ENCODE results near the gene DDB1.

DDB1 gene

DNA sequence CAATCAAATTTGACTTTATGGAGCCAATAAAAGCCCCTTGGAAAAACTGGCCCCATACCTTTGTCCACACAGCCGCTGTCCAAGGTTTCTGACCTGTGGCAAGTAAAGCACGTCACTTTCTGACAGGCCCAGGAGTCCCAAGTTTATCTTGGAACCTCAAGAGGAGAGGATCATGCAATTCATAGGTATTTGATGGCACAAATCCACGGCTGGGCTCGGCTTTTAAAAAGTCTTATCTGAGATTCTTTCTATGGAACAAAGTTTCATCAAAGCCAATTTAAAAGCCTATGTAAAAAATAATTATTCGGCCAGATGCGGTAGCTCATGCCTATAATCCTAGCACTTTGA is 42.8 kb upstream of the DDB1 start:
- Histone ChIP-seq H4K8ac (ENCODE audit: low read depth, low read length) (no peak overlapping the region), H3K9ac (ENCODE audit: low read length) (no peak overlapping the region), H3K27me3 (ENCODE audit: insufficient read depth, low read length) (no peaks in the 10 kb centered on the region), H3K4me1 (ENCODE audit: control insufficient read depth in 1 of 2, insufficient read depth in 2 of 2, low read length in 2 of 2) (peaks cover 0 to 12% of the 10 kb centered on the region in 2 experiments), H2BK5ac (ENCODE audit: low read depth, low read length, poor library complexity) (no peak overlapping the region), H3K4ac (ENCODE audit: low read depth, low read length) (no peak overlapping the region), H3K79me2 (ENCODE audit: control insufficient read depth, insufficient read depth, low read length, poor library complexity) (no peaks in the 10 kb centered on the region), H4K91ac (ENCODE audit: low read depth, low read length) (no peak overlapping the region), H2AK5ac (ENCODE audit: low read length) (no peak overlapping the region), H3K36me3 (ENCODE audit: control insufficient read depth in 1 of 2, insufficient read depth in 2 of 2, low read length in 2 of 2) (peaks cover 2 to 12% of the 10 kb centered on the region in 2 experiments), H2AFZ (ENCODE audit: insufficient read depth, low read length, poor library complexity) (no peak overlapping the region), H3K79me1 (ENCODE audit: low read length) (no peaks in the 10 kb centered on the region), H3K18ac (ENCODE audit: low read length) (no peak overlapping the region), H3K4me2 (ENCODE audit: low read length) (no peak overlapping the region), H3K14ac (ENCODE audit: low read length) (no peak overlapping the region), H4K12ac (ENCODE audit: low read depth, low read length) (no peak overlapping the region), H3K27ac (ENCODE audit: low read depth, low read length) (no peak overlapping the region), H2BK12ac (ENCODE audit: low read length) (no peak overlapping the region), H2BK120ac (ENCODE audit: insufficient read depth, low read length, poor library complexity) (no peak overlapping the region), H3K23ac (ENCODE audit: low read length) (no peak overlapping the region), H3K4me3 (ENCODE audit: low read depth, low read length) (no peak overlapping the region), H3K9me3 (ENCODE audit: insufficient read depth, low read depth, low read length) (peaks cover 5% of the 10 kb centered on the region)
- peak; percentile 41 to 52 for DNase-seq
- WGBS (ENCODE audit: extremely low coverage, insufficient coverage, insufficient read length) = no CpG with 5 or more reads among the region's 6 CpGs

DNA sequence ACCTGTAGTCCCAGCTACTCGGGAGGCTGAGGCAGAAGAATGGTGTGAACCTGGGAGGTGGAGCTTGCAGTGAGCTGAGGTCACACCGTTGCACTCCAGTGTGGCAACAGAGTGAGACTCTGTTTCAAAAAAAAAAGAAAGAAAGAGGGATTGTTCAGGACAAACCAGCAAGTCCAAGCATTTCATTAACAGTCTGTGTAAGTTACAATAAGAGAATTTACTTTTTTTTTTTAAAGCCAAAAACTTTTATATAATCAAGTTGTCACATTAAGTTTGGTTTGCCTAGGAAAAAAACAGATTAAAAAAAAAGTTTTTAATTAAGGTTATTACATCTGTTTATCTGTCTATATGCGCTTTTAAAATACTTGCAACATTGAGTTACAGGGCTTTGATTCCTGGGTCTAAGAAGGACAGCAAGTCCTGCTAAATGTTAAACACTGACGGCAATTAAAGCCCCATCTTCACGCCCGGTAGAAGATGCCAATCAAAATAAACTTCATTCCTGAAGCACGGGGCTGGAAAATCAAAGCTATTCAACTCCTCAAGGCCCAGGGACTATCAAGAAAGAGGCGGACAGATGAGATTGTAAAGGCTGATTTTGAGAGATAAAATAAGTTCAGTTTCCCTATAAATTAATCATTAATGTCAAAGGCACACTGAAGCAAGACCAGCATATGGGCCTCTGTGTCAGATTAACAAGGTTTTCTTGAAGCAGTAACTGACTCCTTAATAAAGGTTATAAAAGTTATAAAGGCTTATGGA is 39.9 kb upstream of the DDB1 start:
- no CpG with 5 or more reads among the region's 8 CpGs for WGBS (ENCODE audit: extremely low coverage, insufficient coverage, insufficient read length)
- Histone ChIP-seq H2BK120ac (ENCODE audit: insufficient read depth, low read length, poor library complexity) (no peak overlapping the region), H4K12ac (ENCODE audit: low read depth, low read length) (no peak overlapping the region), H2BK5ac (ENCODE audit: low read depth, low read length, poor library complexity) (no peak overlapping the region), H3K4ac (ENCODE audit: low read depth, low read length) (no peak overlapping the region), H2AFZ (ENCODE audit: insufficient read depth, low read length, poor library complexity) (no peak overlapping the region), H4K91ac (ENCODE audit: low read depth, low read length) (no peak overlapping the region), H3K18ac (ENCODE audit: low read length) (no peak overlapping the region), H3K14ac (ENCODE audit: low read length) (no peak overlapping the region), H3K4me3 (ENCODE audit: low read depth, low read length) (no peak overlapping the region), H3K27ac (ENCODE audit: low read depth, low read length) (no peak overlapping the region), H3K36me3 (ENCODE audit: control insufficient read depth in 1 of 2, insufficient read depth in 2 of 2, low read length in 2 of 2) (peaks cover 22 to 26% of the 10 kb centered on the region in 2 experiments), H3K4me1 (ENCODE audit: control insufficient read depth in 1 of 2, insufficient read depth in 2 of 2, low read length in 2 of 2) (peaks cover 0 to 9% of the 10 kb centered on the region in 2 experiments), H3K23ac (ENCODE audit: low read length) (no peak overlapping the region), H2BK12ac (ENCODE audit: low read length) (no peak overlapping the region), H3K79me1 (ENCODE audit: low read length) (no peaks in the 10 kb centered on the region), H3K9me3 (ENCODE audit: insufficient read depth, low read depth, low read length) (peaks cover 6% of the 10 kb centered on the region), H3K4me2 (ENCODE audit: low read length) (no peak overlapping the region), H2AK5ac (ENCODE audit: low read length) (no peak overlapping the region), H4K8ac (ENCODE audit: low read depth, low read length) (no peak overlapping the region), H3K9ac (ENCODE audit: low read length) (no peak overlapping the region), H3K27me3 (ENCODE audit: insufficient read depth, low read length) (no peaks in the 10 kb centered on the region), H3K79me2 (ENCODE audit: control insufficient read depth, insufficient read depth, low read length, poor library complexity) (no peaks in the 10 kb centered on the region)
- DNase-seq = no peak

DNA sequence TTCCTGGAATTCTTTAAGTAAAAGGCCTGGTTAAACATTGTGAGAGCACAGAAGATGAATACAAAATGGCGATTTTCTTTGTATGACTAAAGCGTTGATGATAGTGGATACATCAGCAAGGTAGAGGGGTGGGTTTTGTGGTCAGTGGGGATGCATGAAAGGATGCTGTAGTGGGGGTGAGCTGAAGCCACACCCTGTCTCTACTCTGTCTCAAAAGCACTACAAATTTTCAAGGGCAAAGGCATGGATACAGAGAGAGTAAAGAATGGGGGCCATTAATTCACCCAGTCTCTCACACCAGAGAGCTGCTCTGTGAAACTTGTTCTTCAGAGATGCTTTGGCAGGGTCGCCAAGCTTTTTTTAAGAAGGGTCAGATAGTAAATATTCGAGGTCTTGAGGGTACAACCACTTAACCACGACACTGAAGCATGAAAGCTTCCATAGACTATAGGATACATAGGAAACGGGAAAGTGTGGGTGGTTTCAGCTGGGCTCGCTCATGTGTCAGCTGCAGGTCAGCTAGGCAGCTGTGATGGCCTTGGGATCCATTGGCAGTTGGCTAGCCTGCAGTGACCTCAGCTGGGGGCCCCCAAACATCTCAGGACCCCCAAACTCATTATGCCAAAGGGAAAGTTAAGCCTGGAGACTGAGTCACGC is 37.6 kb upstream of the DDB1 start:
- no peak overlapping the region for H3K4ac ChIP-seq (ENCODE audit: low read depth, low read length)
- WGBS (ENCODE audit: extremely low coverage, insufficient coverage, insufficient read length) = no CpG with 5 or more reads among the region's 8 CpGs
- no peak for DNase-seq

DNA sequence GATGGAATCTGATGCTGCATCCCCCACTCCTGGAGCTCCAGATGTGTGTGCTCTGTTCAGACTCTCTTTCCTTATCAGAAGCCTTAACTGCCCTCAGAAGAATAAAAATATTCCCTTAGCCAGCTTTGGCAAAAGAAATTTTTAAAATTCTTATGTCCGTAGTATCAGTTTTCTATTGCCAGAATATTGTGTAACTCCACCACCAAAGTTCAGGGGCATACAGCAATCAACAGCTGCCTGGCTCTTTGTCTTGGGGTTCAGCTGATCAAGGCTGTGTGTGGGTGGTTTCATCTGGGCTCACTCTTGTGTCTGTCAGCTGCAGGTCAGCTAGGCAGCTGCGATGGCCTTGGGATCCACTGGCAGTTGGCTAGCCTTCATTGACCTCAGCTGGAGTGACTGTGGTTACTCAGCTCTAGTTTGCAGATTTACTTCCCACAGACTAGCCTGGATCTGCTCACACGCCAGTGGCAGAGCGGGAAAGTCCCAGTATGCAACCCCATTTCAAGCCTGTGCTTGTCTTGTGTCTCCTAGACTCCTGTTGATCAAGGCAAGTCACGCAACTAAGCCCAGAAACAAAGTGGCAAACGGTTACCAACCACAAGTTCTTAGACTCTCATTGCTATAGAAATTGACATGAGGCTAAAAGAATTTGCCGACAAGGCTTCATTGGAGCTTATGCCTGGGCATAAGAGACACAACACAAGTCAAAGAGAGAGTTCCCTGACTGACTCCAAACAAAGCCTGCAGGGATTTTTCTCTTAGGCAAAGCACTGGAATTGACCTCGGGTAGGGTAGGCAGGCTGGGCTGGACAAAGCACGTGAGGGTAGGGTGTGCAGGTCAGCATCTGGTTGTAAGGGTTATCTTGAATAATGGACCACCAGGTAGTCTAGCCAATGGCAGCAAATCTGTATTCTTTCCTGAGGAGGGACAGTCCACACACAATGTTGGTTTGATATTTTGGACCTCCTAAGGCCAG is 36.8 kb upstream of the DDB1 start:
- H3K18ac ChIP-seq (ENCODE audit: low read length) = no peak overlapping the region

More for the DNA sequence above, 37.6 kb upstream of the DDB1 start:
- H3K9ac ChIP-seq (ENCODE audit: low read length) = no peak overlapping the region
- peaks cover 6% of the 10 kb centered on the region for H3K9me3 ChIP-seq (ENCODE audit: insufficient read depth, low read depth, low read length)
- no peak overlapping the region for H3K4me2 ChIP-seq (ENCODE audit: low read length)
- H2BK12ac ChIP-seq (ENCODE audit: low read length) = no peak overlapping the region
- H2AK5ac ChIP-seq (ENCODE audit: low read length) = no peak overlapping the region
- no peaks in the 10 kb centered on the region for H3K79me2 ChIP-seq (ENCODE audit: control insufficient read depth, insufficient read depth, low read length, poor library complexity)
- no peak overlapping the region for H4K12ac ChIP-seq (ENCODE audit: low read depth, low read length)
- H4K8ac ChIP-seq (ENCODE audit: low read depth, low read length) = no peak overlapping the region
- H3K18ac ChIP-seq (ENCODE audit: low read length) = no peak overlapping the region
- no peak overlapping the region for H2AFZ ChIP-seq (ENCODE audit: insufficient read depth, low read length, poor library complexity)
- H3K27me3 ChIP-seq (ENCODE audit: insufficient read depth, low read length) = no peaks in the 10 kb centered on the region
- no peak overlapping the region for H3K4me3 ChIP-seq (ENCODE audit: low read depth, low read length)
- no peak overlapping the region for H2BK120ac ChIP-seq (ENCODE audit: insufficient read depth, low read length, poor library complexity)
- H2BK5ac ChIP-seq (ENCODE audit: low read depth, low read length, poor library complexity) = no peak overlapping the region
- no peak overlapping the region for H4K91ac ChIP-seq (ENCODE audit: low read depth, low read length)
- peaks cover 36 to 39% of the 10 kb centered on the region in 2 experiments for H3K36me3 ChIP-seq (ENCODE audit: control insufficient read depth in 1 of 2, insufficient read depth in 2 of 2, low read length in 2 of 2)
- no peak overlapping the region for H3K23ac ChIP-seq (ENCODE audit: low read length)
- H3K14ac ChIP-seq (ENCODE audit: low read length) = no peak overlapping the region
- H3K27ac ChIP-seq (ENCODE audit: low read depth, low read length) = no peak overlapping the region
- H3K79me1 ChIP-seq (ENCODE audit: low read length) = no peaks in the 10 kb centered on the region
- H3K4me1 ChIP-seq (ENCODE audit: control insufficient read depth in 1 of 2, insufficient read depth in 2 of 2, low read length in 2 of 2) = peaks cover 0 to 5% of the 10 kb centered on the region in 2 experiments

More for the DNA sequence above, 36.8 kb upstream of the DDB1 start:
- Histone ChIP-seq H3K9me3 (ENCODE audit: insufficient read depth, low read depth, low read length) (peaks cover 6% of the 10 kb centered on the region), H3K4me3 (ENCODE audit: low read depth, low read length) (no peak overlapping the region), H3K23ac (ENCODE audit: low read length) (no peak overlapping the region), H3K27ac (ENCODE audit: low read depth, low read length) (no peak overlapping the region), H2AK5ac (ENCODE audit: low read length) (no peak overlapping the region), H3K4me2 (ENCODE audit: low read length) (no peak overlapping the region), H3K14ac (ENCODE audit: low read length) (no peak overlapping the region), H3K4me1 (ENCODE audit: control insufficient read depth in 1 of 2, insufficient read depth in 2 of 2, low read length in 2 of 2) (peaks cover 0 to 5% of the 10 kb centered on the region in 2 experiments), H2BK120ac (ENCODE audit: insufficient read depth, low read length, poor library complexity) (no peak overlapping the region), H4K91ac (ENCODE audit: low read depth, low read length) (no peak overlapping the region), H3K9ac (ENCODE audit: low read length) (no peak overlapping the region), H3K79me1 (ENCODE audit: low read length) (no peaks in the 10 kb centered on the region), H2BK5ac (ENCODE audit: low read depth, low read length, poor library complexity) (no peak overlapping the region), H2BK12ac (ENCODE audit: low read length) (no peak overlapping the region), H3K4ac (ENCODE audit: low read depth, low read length) (no peak overlapping the region), H3K79me2 (ENCODE audit: control insufficient read depth, insufficient read depth, low read length, poor library complexity) (no peaks in the 10 kb centered on the region), H2AFZ (ENCODE audit: insufficient read depth, low read length, poor library complexity) (no peak overlapping the region), H4K8ac (ENCODE audit: low read depth, low read length) (no peak overlapping the region), H3K27me3 (ENCODE audit: insufficient read depth, low read length) (no peaks in the 10 kb centered on the region), H3K36me3 (ENCODE audit: control insufficient read depth in 1 of 2, insufficient read depth in 2 of 2, low read length in 2 of 2) (peaks cover 37 to 42% of the 10 kb centered on the region in 2 experiments), H4K12ac (ENCODE audit: low read depth, low read length) (no peak overlapping the region)
- WGBS (ENCODE audit: extremely low coverage, insufficient coverage, insufficient read length) = no CpG with 5 or more reads among the region's 9 CpGs
- DNase-seq = peak in 1 of 2 donors; percentile 43

Data from trophoblast cell (in vitro differentiated cells and primary cell).